ENCODE data around the gene ARHGEF19.

GRCh38 chr1:16226129-16226489 lies 13.7 kb upstream of the ARHGEF19 start:
- TF ChIP-seq CTCF (tag by site-specific recombination; IDR thresholded peaks at IDR 0.05) = no peak
- no peak for TF ChIP-seq TCF7L2 (IDR thresholded peaks at IDR 0.05; ENCODE audit: borderline replicate concordance, low read depth, low read length)
- no peak for TF ChIP-seq ZNF768 (tag by site-specific recombination; IDR thresholded peaks at IDR 0.05)
- no peak for TF ChIP-seq ZNF214 (tag by site-specific recombination; IDR thresholded peaks at IDR 0.05; ENCODE audit: borderline replicate concordance)
- no peak for TF ChIP-seq ZBTB48 (tag by site-specific recombination; IDR thresholded peaks at IDR 0.05)
- no peak for TF ChIP-seq ZNF701 (tag by site-specific recombination; IDR thresholded peaks at IDR 0.05)

All from HEK293 (cell line).